HCT116 (cell line): Measurements from ENCODE around the gene GRK5. TPM values are rescaled to one million over a fixed set of nuclear protein-coding genes. Genes with fewer than 3 reads are reported as not detected.

Experiments
- ATAC-seq: fragments of 200-7000 bp; cut with Tn5 transposase; 2 replicates; pipeline ENCODE4 v1.9.1; 2020; ENCODE audit warnings: mild to moderate bottlenecking, moderate library complexity
- BruUV-seq: library from RNA; stranded (reverse); fragments of 400-500 nt; replicated peaks from 2 replicates; lab custom pipeline; 2021; lab: Mats Ljungman, UMichigan
- CTCF ChIA-PET: fragments of 300-600 bp; sonication (Branson Sonifier 250); formaldehyde crosslinking; loops from one replicate; lab custom pipeline; 2021; ENCODE audit warnings: antibody characterized with exemption; lab: Charles Lee
- POLR2A ChIA-PET: fragments of 300-600, 350-600 bp; sonication (Branson Sonifier 250); formaldehyde crosslinking; loops from one replicate; lab custom pipeline; 2021; ENCODE audit warnings: antibody characterized with exemption; lab: Charles Lee
- RAD21 ChIA-PET, 2 experiments: fragments of 300-600 bp; sonication (Branson Sonifier 250); formaldehyde crosslinking; loops; one replicate each; lab custom pipeline; 2023; ENCODE audit warnings: low total read pairs in 2 of 2; ENCODE audit not compliant: uncharacterized antibody in 2 of 2, unreplicated experiment in 2 of 2, low non-redundant PET in 1 of 2; lab: Charles Lee
- DNase-seq: peaks from one replicate; pipeline ENCODE4 v3.0.0-alpha.2; 2010; ENCODE audit warnings: low read depth, low spot score
- H2AFZ ChIP-seq: fragments of 200-600 bp; shearing (Covaris generic), sonication (generic); 2 replicates; pipeline ENCODE4 v1.6.1; 2017; ENCODE audit warnings: low read depth, mixed run types, mixed read lengths, antibody characterized with exemption, low read length; ENCODE audit not compliant: poor library complexity, severe bottlenecking
- H3K27ac ChIP-seq: 2 replicates; pipeline ENCODE4 v1.5.1; 2012; ENCODE audit warnings: low read depth, low read length
- H3K27me3 ChIP-seq: fragments of 200-600 bp; sonication (generic); 2 replicates; pipeline ENCODE4 v1.6.1; 2016; ENCODE audit warnings: mixed run types, low read length, mixed read lengths; ENCODE audit not compliant: insufficient read depth
- H3K36me3 ChIP-seq, 2 experiments: fragments of 200-500 bp in 1 of 2; fragments of 200-600 bp in 1 of 2; sonication (Bioruptor generic) in 1 of 2; sonication (generic) in 1 of 2; 2 replicates each; pipeline versions ENCODE4 v1.5.1 to v1.6.1; 2014 to 2016; ENCODE audit warnings: low read length in 2 of 2, inconsistent platforms in 1 of 2, mixed read lengths in 1 of 2, mixed run types in 1 of 2; ENCODE audit not compliant: insufficient read depth in 2 of 2, control insufficient read depth in 1 of 2
- H3K4me1 ChIP-seq, 2 experiments: fragments of 200-600 bp in 1 of 2; sonication (generic) in 1 of 2; 2 replicates each; pipeline versions ENCODE4 v1.5.1 to v1.6.1; 2012 to 2017; ENCODE audit warnings: low read length in 2 of 2, inconsistent platforms in 1 of 2, mild to moderate bottlenecking in 1 of 2, mixed read lengths in 1 of 2, mixed run types in 1 of 2, moderate library complexity in 1 of 2; ENCODE audit not compliant: insufficient read depth in 2 of 2, control insufficient read depth in 1 of 2
- H3K4me2 ChIP-seq: fragments of 200-600 bp; sonication (generic); 2 replicates; pipeline ENCODE4 v1.6.1; 2017; ENCODE audit warnings: mixed run types, low read length, mixed read lengths
- H3K4me3 ChIP-seq, 2 experiments: fragments of 200-600 bp in 1 of 2; sonication (generic) in 1 of 2; replicated peaks in 1 of 2; 2 replicates each; pipeline ENCODE4 v1.5.1; 2011 to 2016; ENCODE audit warnings: low read length in 2 of 2, control low read depth in 1 of 2, low read depth in 1 of 2, mild to moderate bottlenecking in 1 of 2, mixed read lengths in 1 of 2, mixed run types in 1 of 2
- H3K79me2 ChIP-seq: fragments of 200-600 bp; sonication (generic); 2 replicates; pipeline ENCODE4 v1.6.1; 2017; ENCODE audit warnings: mild to moderate bottlenecking, mixed run types, low read length, moderate library complexity, mixed read lengths; ENCODE audit not compliant: insufficient read depth
- H3K9ac ChIP-seq: fragments of 200-600 bp; sonication (generic); 2 replicates; pipeline ENCODE4 v1.6.1; 2016; ENCODE audit warnings: low read length, mixed read lengths
- H3K9me2 ChIP-seq: fragments of 200-600 bp; sonication (generic), shearing (Covaris generic); 2 replicates; pipeline ENCODE4 v1.6.1; 2017; ENCODE audit warnings: mixed run types, mild to moderate bottlenecking, moderate library complexity; ENCODE audit not compliant: insufficient read depth
- H3K9me3 ChIP-seq, 2 experiments: fragments of 200-500 bp in 1 of 2; fragments of 200-600 bp in 1 of 2; sonication (Bioruptor generic) in 1 of 2; sonication (generic) in 1 of 2; 2 replicates each; pipeline ENCODE4 v1.6.1; 2014 to 2017; ENCODE audit warnings: low read length in 2 of 2, mixed read lengths in 2 of 2, inconsistent platforms in 1 of 2, low read depth in 1 of 2, mild to moderate bottlenecking in 1 of 2, mixed run types in 1 of 2, moderate library complexity in 1 of 2; ENCODE audit not compliant: control insufficient read depth in 1 of 2, insufficient read depth in 1 of 2
- H4K20me1 ChIP-seq: fragments of 200-600 bp; sonication (generic), shearing (Covaris generic); 2 replicates; pipeline ENCODE4 v1.6.1; 2017; ENCODE audit warnings: mixed run types, mild to moderate bottlenecking, moderate library complexity; ENCODE audit not compliant: insufficient read depth
- CBX3 ChIP-seq: IDR thresholded peaks from 2 replicates; pipeline ENCODE4 v1.6.1; 2012; ENCODE audit warnings: low read depth
- CEBPB ChIP-seq: IDR thresholded peaks from 2 replicates; pipeline ENCODE4 v1.6.1; 2012; ENCODE audit warnings: low read depth
- CTCF ChIP-seq, 3 experiments: fragments of 200-600 bp in 1 of 3; sonication (generic) in 1 of 3; IDR thresholded peaks in 2 of 3; conservative IDR thresholded peaks in 1 of 3; 2 replicates each; pipeline ENCODE4 v1.5.1; 2012 to 2017; ENCODE audit warnings: low read depth in 2 of 3, low read length in 2 of 3, antibody characterized with exemption in 1 of 3, borderline replicate concordance in 1 of 3, control low read depth in 1 of 3, mild to moderate bottlenecking in 1 of 3, mixed read lengths in 1 of 3, mixed run types in 1 of 3, moderate library complexity in 1 of 3; ENCODE audit not compliant: insufficient read depth in 1 of 3
- EGR1 ChIP-seq: IDR thresholded peaks from 2 replicates; pipeline ENCODE4 v1.6.1; 2012; ENCODE audit warnings: low read depth
- EZH2 ChIP-seq: fragments of 200-600 bp; sonication (generic); IDR thresholded peaks from 2 replicates; pipeline ENCODE4 v1.6.1; 2017; ENCODE audit warnings: antibody characterized with exemption, mixed run types
- EZH2phosphoT487 ChIP-seq: fragments of 200-600 bp; IDR thresholded peaks from 2 replicates; pipeline ENCODE4 v1.6.1; 2018; ENCODE audit warnings: antibody characterized with exemption, borderline replicate concordance
- FOSL1 ChIP-seq: IDR thresholded peaks from 2 replicates; pipeline ENCODE4 v1.6.1; 2012; ENCODE audit warnings: low read depth
- POLR2A ChIP-seq: IDR thresholded peaks from 2 replicates; pipeline ENCODE4 v1.7.0; 2011; ENCODE audit warnings: borderline replicate concordance; ENCODE audit not compliant: insufficient read depth, insufficient read length; ENCODE audit errors: extremely low read depth
- POLR2AphosphoS5 ChIP-seq: IDR thresholded peaks from 2 replicates; pipeline ENCODE4 v1.6.1; 2011; ENCODE audit warnings: mild to moderate bottlenecking, low read depth, low read length, moderate library complexity
- RAD21 ChIP-seq: IDR thresholded peaks from 2 replicates; pipeline ENCODE4 v1.6.1; 2012; ENCODE audit warnings: low read depth, mild to moderate bottlenecking
- SP1 ChIP-seq: IDR thresholded peaks from 2 replicates; pipeline ENCODE4 v1.6.1; 2012; ENCODE audit warnings: low read depth
- TCF7L2 ChIP-seq: IDR thresholded peaks from 2 replicates; pipeline ENCODE4 v1.7.0; 2011; ENCODE audit warnings: borderline replicate concordance, inconsistent platforms; ENCODE audit not compliant: insufficient read depth, insufficient read length; ENCODE audit errors: extremely low read depth
- YY1 ChIP-seq: IDR thresholded peaks from 2 replicates; pipeline ENCODE4 v1.6.1; 2011; ENCODE audit warnings: low read length, low read depth, moderate library complexity, mild to moderate bottlenecking; ENCODE audit not compliant: insufficient replicate concordance; ENCODE audit errors: extremely low read depth
- ZFX ChIP-seq: fragments of 450-650 bp; IDR thresholded peaks from 2 replicates; pipeline ENCODE4 v1.6.1; 2017
- intact Hi-C: fragments of 100-400 bp; cut with micrococcal nuclease; formaldehyde crosslinking; loops from 2 replicates; pipeline ENCODE4 v1.10.0; 2022
- total RNA-seq: library from RNA; stranded (reverse); gene quantifications from one replicate; pipeline ENCODE4 v1.2.1, GENCODE V29; 2021; ENCODE audit not compliant: unreplicated experiment
- TF ChIP-seq, protein P1 (sequence below): IDR thresholded peaks from 2 replicates; pipeline ENCODE4 v1.6.1; 2012

Gene GRK5
- total RNA-seq, 1 experiment from 2014 or later = 7.3 TPM

GRCh38 chr10:119368991-119369869 is 161.9 kb downstream of the GRK5 start:
- no peaks in the 10 kb centered on the region for H4K20me1 ChIP-seq
- no peaks in the 10 kb centered on the region for H3K79me2 ChIP-seq
- no peaks in the 10 kb centered on the region for H3K4me1 ChIP-seq
- ChIA-PET CTCF (no interaction called here), POLR2A (no interaction called here), RAD21 (no interaction called here)
- no peak overlapping the region for H3K4me2 ChIP-seq
- DNase-seq (no peak), ATAC-seq (no peak)
- BruUV-seq = no TSS peak
- TF ChIP-seq EGR1 (no peak), TCF7L2 (no peak), POLR2AphosphoS5 (no peak), RAD21 (no peak), EZH2phosphoT487 (no peak)
- TF ChIP-seq, protein P1, sequence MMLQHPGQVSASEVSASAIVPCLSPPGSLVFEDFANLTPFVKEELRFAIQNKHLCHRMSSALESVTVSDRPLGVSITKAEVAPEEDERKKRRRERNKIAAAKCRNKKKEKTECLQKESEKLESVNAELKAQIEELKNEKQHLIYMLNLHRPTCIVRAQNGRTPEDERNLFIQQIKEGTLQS = no peak
- intact Hi-C loops = no loop called here
- no peaks in the 10 kb centered on the region for H3K27me3 ChIP-seq
- H3K9me3 ChIP-seq = no peaks in the 10 kb centered on the region
- H3K9me2 ChIP-seq = no peaks in the 10 kb centered on the region
- no peak overlapping the region for H3K9ac ChIP-seq
- H3K27ac ChIP-seq = no peak overlapping the region
- H2AFZ ChIP-seq = no peak overlapping the region
- H3K4me3 ChIP-seq = no peak overlapping the region
- H3K36me3 ChIP-seq = no peaks in the 10 kb centered on the region

- H3K27ac ChIP-seq = no peak overlapping the region
- H3K9me3 ChIP-seq = no peaks in the 10 kb centered on the region
- ATAC-seq = no peak
- no peaks in the 10 kb centered on the region for H3K79me2 ChIP-seq
- H3K4me2 ChIP-seq = no peak overlapping the region
- no peak overlapping the region for H2AFZ ChIP-seq
- no peak overlapping the region for H3K9ac ChIP-seq
- no peak for DNase-seq
- no peak overlapping the region for H3K4me3 ChIP-seq
- POLR2A ChIA-PET = no interaction called here
- CTCF ChIA-PET = no interaction called here
- RAD21 ChIA-PET = no interaction called here
- no peaks in the 10 kb centered on the region for H3K9me2 ChIP-seq
- BruUV-seq = no TSS peak
- no peaks in the 10 kb centered on the region for H3K36me3 ChIP-seq
- H4K20me1 ChIP-seq = no peaks in the 10 kb centered on the region
- intact Hi-C loops = no loop called here
- no peaks in the 10 kb centered on the region for H3K4me1 ChIP-seq
- H3K27me3 ChIP-seq = no peaks in the 10 kb centered on the region
- TF ChIP-seq ZFX (no peak), FOSL1 (no peak), CTCF (IDR thresholded peaks at IDR 0.05 in 2 of 3, conservative IDR thresholded peaks at IDR 0.05 in 1 of 3; ENCODE audit: borderline replicate concordance in 1 of 3, insufficient read depth in 1 of 3, low read depth in 2 of 3, low read length in 2 of 3) (no peak), POLR2A (no peak), CBX3 (no peak), CEBPB (no peak), EZH2 (no peak), YY1 (no peak), SP1 (no peak)
- TF ChIP-seq, protein P1 = no peak
These were observed 162.9 kb downstream of the GRK5 start for GRCh38 chr10:119370111-119370741.
